Measurements from ENCODE around the gene PRDM12.

The PRDM12 gene

DNA sequence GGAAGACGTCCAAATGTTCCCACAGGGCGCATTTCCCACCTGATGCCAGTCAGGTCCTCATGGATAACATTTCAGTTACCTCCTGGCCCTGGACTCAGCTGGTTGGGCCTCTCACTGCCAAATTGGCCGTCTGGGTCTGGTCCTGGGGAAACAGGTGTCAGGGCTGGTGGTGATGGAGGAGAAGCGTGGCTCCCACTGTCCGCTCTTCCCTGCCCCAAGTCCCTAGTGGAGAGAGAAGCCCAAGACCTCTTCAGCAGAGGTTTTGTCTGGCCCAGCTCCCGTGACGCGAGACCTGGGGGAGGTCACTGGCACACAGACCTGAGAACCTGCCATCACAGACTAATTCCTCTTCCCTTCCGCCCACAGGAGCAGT lies 27.8 kb upstream of the PRDM12 start:
- H3K4me1 ChIP-seq (ENCODE audit: control insufficient read depth, low read length) = peaks cover 3% of the 10 kb centered on the region; the same call in 1 of the 2 replicates
- H3K4me2 ChIP-seq (ENCODE audit: low read length) = no peak overlapping the region
- no peak overlapping the region for H3K27ac ChIP-seq (ENCODE audit: low read depth, low read length)
- no peak overlapping the region for H3K4me3 ChIP-seq (ENCODE audit: low read length)
- H3K9me2 ChIP-seq (replicated peaks; ENCODE audit: control insufficient read depth, low read length) = no peaks in the 10 kb centered on the region
- H3K79me2 ChIP-seq (ENCODE audit: control insufficient read depth, low read length) = no peaks in the 10 kb centered on the region
- peaks cover 8% of the 10 kb centered on the region; the same call in 1 of the 2 replicates for H3F3A ChIP-seq (ENCODE audit: control insufficient read depth, insufficient read depth)
- H3K9me3 ChIP-seq (ENCODE audit: control insufficient read depth, insufficient read depth, low read length) = no peaks in the 10 kb centered on the region
- peaks cover 23% of the 10 kb centered on the region for H3K36me3 ChIP-seq (ENCODE audit: control insufficient read depth, low read length)
- TF ChIP-seq EZH2phosphoT487 (IDR thresholded peaks at IDR 0.05; ENCODE audit: borderline replicate concordance, low read length) = no peak
- TF ChIP-seq, protein P1, sequence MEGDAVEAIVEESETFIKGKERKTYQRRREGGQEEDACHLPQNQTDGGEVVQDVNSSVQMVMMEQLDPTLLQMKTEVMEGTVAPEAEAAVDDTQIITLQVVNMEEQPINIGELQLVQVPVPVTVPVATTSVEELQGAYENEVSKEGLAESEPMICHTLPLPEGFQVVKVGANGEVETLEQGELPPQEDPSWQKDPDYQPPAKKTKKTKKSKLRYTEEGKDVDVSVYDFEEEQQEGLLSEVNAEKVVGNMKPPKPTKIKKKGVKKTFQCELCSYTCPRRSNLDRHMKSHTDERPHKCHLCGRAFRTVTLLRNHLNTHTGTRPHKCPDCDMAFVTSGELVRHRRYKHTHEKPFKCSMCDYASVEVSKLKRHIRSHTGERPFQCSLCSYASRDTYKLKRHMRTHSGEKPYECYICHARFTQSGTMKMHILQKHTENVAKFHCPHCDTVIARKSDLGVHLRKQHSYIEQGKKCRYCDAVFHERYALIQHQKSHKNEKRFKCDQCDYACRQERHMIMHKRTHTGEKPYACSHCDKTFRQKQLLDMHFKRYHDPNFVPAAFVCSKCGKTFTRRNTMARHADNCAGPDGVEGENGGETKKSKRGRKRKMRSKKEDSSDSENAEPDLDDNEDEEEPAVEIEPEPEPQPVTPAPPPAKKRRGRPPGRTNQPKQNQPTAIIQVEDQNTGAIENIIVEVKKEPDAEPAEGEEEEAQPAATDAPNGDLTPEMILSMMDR (IDR thresholded peaks at IDR 0.05; ENCODE audit: low read depth, low read length, poor library complexity, severe bottlenecking) = no peak
- no peaks in the 10 kb centered on the region for H3K27me3 ChIP-seq (ENCODE audit: control insufficient read depth, low read length)
- no peaks in the 10 kb centered on the region for H4K20me1 ChIP-seq (ENCODE audit: control insufficient read depth, insufficient read depth, low read depth, low read length)

DNA sequence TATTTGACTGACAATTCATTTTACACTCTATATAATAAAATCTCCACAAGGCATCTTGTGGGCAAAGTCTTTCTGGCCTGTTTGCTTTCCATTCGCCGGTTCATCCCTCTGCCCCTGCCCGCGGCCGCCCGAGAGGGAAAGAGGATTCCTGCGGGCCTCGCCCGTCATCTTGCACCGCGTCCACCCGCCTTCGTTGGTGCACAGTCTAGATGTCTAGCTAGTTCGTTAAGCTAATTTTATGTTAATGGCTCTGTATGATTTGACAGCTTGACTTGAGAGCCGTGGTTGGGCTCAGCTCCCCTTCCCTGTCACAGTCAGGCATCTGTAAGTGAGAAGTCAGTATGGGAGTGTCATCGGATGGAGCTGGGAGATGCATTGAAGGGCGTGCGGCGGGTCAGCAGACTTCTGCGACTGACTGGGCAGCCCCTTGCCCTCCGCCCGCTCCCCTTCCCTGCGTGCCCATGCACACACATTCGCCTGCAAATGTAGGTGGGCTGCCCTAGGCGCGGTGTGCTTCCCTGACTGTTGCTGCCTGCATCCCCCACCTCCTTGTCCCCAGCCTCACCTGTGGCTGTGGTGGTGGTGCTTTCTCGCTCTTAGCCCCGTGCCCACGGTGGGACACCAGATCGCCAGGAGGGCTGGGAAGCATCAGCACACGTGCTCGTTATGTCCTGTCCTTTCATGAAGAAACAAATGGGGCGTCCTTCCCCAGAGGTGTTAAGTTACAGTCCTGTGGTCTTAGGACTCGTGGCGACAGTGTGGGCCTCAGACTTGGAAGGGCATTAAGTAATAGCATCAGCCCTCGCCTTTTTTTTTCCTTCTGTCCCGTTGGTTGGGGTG lies 25.9 kb upstream of the PRDM12 start:
- H3K27me3 ChIP-seq (ENCODE audit: control insufficient read depth, low read length) = no peaks in the 10 kb centered on the region
- TF ChIP-seq, protein P1 (IDR thresholded peaks at IDR 0.05; ENCODE audit: low read depth, low read length, poor library complexity, severe bottlenecking) = no peak
- no peak for TF ChIP-seq EZH2phosphoT487 (IDR thresholded peaks at IDR 0.05; ENCODE audit: borderline replicate concordance, low read length)
- no peaks in the 10 kb centered on the region for H3K79me2 ChIP-seq (ENCODE audit: control insufficient read depth, low read length)
- H3K4me2 ChIP-seq (ENCODE audit: low read length) = no peak overlapping the region
- no peaks in the 10 kb centered on the region for H4K20me1 ChIP-seq (ENCODE audit: control insufficient read depth, insufficient read depth, low read depth, low read length)
- no peak overlapping the region for H3K27ac ChIP-seq (ENCODE audit: low read depth, low read length)
- peaks cover 11% of the 10 kb centered on the region; the same call in 1 of the 2 replicates for H3K36me3 ChIP-seq (ENCODE audit: control insufficient read depth, low read length)
- H3K9me3 ChIP-seq (ENCODE audit: control insufficient read depth, insufficient read depth, low read length) = no peaks in the 10 kb centered on the region
- H3K4me3 ChIP-seq (ENCODE audit: low read length) = no peak overlapping the region
- H3K4me1 ChIP-seq (ENCODE audit: control insufficient read depth, low read length) = peaks cover 3% of the 10 kb centered on the region; the same call in 1 of the 2 replicates
- H3F3A ChIP-seq (ENCODE audit: control insufficient read depth, insufficient read depth) = peaks cover 8% of the 10 kb centered on the region; the same call in 1 of the 2 replicates
- no peaks in the 10 kb centered on the region for H3K9me2 ChIP-seq (replicated peaks; ENCODE audit: control insufficient read depth, low read length)

DNA sequence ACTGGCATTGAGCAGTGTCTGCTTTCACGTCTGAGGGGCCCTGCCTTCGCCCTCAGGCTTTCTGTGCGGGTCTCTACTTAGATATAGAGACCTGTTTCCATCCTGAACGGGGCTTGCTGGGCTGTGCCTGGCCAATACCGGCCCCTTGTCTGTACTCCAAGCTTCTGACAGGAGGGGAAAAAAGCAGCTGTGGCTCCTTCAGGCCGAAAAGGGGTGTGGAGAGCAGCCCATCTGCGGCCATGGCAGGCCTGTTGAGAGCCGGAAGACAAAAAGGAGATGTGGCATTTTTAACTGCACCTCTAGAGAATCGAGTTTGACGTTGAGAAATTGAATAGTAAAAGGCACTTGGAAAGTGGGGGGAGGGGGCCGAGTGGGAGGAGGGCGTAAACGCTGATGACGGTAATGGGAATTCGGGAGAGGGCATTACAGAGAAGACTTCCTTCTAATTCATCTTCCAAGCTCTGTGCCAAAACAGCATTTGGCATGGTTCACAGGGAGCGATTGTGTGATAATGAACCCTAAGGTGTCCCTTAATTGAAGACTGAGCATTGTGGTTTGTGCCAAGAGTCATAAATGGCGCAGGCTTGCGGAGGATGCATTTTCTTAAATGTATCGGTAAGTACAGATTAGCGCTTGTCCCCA lies 25.1 kb upstream of the PRDM12 start:
- Histone ChIP-seq H3F3A (ENCODE audit: control insufficient read depth, insufficient read depth) (peaks cover 8% of the 10 kb centered on the region; the same call in 1 of the 2 replicates), H3K36me3 (ENCODE audit: control insufficient read depth, low read length) (peaks cover 8% of the 10 kb centered on the region; the same call in 1 of the 2 replicates), H3K27me3 (ENCODE audit: control insufficient read depth, low read length) (no peaks in the 10 kb centered on the region), H4K20me1 (ENCODE audit: control insufficient read depth, insufficient read depth, low read depth, low read length) (no peaks in the 10 kb centered on the region), H3K9me3 (ENCODE audit: control insufficient read depth, insufficient read depth, low read length) (no peaks in the 10 kb centered on the region), H3K4me1 (ENCODE audit: control insufficient read depth, low read length) (peaks cover 3% of the 10 kb centered on the region; the same call in 1 of the 2 replicates), H3K9me2 (replicated peaks; ENCODE audit: control insufficient read depth, low read length) (no peaks in the 10 kb centered on the region), H3K79me2 (ENCODE audit: control insufficient read depth, low read length) (no peaks in the 10 kb centered on the region), H3K4me2 (ENCODE audit: low read length) (no peak overlapping the region), H3K27ac (ENCODE audit: low read depth, low read length) (no peak overlapping the region), H3K4me3 (ENCODE audit: low read length) (no peak overlapping the region)
- no peak for TF ChIP-seq EZH2phosphoT487 (IDR thresholded peaks at IDR 0.05; ENCODE audit: borderline replicate concordance, low read length)
- TF ChIP-seq, protein P1 (IDR thresholded peaks at IDR 0.05; ENCODE audit: low read depth, low read length, poor library complexity, severe bottlenecking) = no peak

All from DOHH2 (cell line).